ENCODE results near the gene GAL3ST3. TPM values are rescaled to one million over a fixed set of nuclear protein-coding genes. Genes with fewer than 3 reads are reported as not detected.

Gene GAL3ST3
- total RNA-seq, 1 donor from 2014 or later: 1.8 TPM

DNA sequence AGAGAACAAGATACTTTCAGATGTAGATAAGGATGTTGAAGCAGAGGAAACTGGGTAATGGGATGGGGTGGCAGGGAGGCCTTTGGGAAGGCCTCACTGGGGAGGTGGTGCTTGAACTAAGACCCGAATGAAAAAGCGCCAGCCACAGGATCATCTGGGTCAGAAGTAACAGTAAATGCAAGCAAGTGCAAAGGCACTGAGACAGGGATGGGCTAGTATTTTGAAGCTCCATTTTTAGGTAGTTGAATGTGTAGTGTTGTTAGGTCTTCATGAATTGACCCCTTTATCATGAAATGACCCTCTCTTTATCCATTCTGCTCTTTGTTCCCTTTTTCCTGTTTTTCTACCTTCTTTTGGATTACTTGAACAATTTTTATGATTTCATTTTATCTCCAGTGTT is 14.9 kb upstream of the GAL3ST3 start:
- DNase-seq (ENCODE audit: low spot score): no peak
- Mint-ChIP-seq H3K9me3 (ENCODE audit: low read depth) (no peaks in the 10 kb centered on the region), H3K27me3 (ENCODE audit: low read depth) (no peaks in the 10 kb centered on the region), H3K36me3 (ENCODE audit: low read depth) (peaks cover 64% of the 10 kb centered on the region), H3K4me3 (ENCODE audit: unreplicated experiment) (no peak overlapping the region), H3K27ac (ENCODE audit: unreplicated experiment) (no peak overlapping the region), H3K4me1 (ENCODE audit: low read depth) (peaks cover 11% of the 10 kb centered on the region)
- TF ChIP-seq, protein P1, sequence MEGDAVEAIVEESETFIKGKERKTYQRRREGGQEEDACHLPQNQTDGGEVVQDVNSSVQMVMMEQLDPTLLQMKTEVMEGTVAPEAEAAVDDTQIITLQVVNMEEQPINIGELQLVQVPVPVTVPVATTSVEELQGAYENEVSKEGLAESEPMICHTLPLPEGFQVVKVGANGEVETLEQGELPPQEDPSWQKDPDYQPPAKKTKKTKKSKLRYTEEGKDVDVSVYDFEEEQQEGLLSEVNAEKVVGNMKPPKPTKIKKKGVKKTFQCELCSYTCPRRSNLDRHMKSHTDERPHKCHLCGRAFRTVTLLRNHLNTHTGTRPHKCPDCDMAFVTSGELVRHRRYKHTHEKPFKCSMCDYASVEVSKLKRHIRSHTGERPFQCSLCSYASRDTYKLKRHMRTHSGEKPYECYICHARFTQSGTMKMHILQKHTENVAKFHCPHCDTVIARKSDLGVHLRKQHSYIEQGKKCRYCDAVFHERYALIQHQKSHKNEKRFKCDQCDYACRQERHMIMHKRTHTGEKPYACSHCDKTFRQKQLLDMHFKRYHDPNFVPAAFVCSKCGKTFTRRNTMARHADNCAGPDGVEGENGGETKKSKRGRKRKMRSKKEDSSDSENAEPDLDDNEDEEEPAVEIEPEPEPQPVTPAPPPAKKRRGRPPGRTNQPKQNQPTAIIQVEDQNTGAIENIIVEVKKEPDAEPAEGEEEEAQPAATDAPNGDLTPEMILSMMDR (IDR thresholded peaks at IDR 0.05): no peak

- DNase-seq (ENCODE audit: low spot score): no peak
- TF ChIP-seq, protein P1 (IDR thresholded peaks at IDR 0.05): no peak
- Mint-ChIP-seq H3K36me3 (ENCODE audit: low read depth) (peaks cover 63% of the 10 kb centered on the region), H3K27ac (ENCODE audit: unreplicated experiment) (peak overlapping the region; percentile 46), H3K9me3 (ENCODE audit: low read depth) (no peaks in the 10 kb centered on the region), H3K4me1 (ENCODE audit: low read depth) (no peaks in the 10 kb centered on the region), H3K4me3 (ENCODE audit: unreplicated experiment) (no peak overlapping the region), H3K27me3 (ENCODE audit: low read depth) (no peaks in the 10 kb centered on the region)
Observed at GRCh38 chr11:66062408-66062807, 13.4 kb upstream of the GAL3ST3 start.

GRCh38 chr11:66061268-66061667 is 12.3 kb upstream of the GAL3ST3 start:
- peak overlapping the region; percentile 70 for H3K27ac Mint-ChIP-seq (ENCODE audit: unreplicated experiment)
- no peak overlapping the region for H3K4me3 Mint-ChIP-seq (ENCODE audit: unreplicated experiment)
- TF ChIP-seq, protein P1 (IDR thresholded peaks at IDR 0.05): no peak
- no peak for DNase-seq (ENCODE audit: low spot score)
- no peaks in the 10 kb centered on the region for H3K4me1 Mint-ChIP-seq (ENCODE audit: low read depth)
- no peaks in the 10 kb centered on the region for H3K9me3 Mint-ChIP-seq (ENCODE audit: low read depth)
- peaks cover 59% of the 10 kb centered on the region for H3K36me3 Mint-ChIP-seq (ENCODE audit: low read depth)
- H3K27me3 Mint-ChIP-seq (ENCODE audit: low read depth): no peaks in the 10 kb centered on the region

DNA sequence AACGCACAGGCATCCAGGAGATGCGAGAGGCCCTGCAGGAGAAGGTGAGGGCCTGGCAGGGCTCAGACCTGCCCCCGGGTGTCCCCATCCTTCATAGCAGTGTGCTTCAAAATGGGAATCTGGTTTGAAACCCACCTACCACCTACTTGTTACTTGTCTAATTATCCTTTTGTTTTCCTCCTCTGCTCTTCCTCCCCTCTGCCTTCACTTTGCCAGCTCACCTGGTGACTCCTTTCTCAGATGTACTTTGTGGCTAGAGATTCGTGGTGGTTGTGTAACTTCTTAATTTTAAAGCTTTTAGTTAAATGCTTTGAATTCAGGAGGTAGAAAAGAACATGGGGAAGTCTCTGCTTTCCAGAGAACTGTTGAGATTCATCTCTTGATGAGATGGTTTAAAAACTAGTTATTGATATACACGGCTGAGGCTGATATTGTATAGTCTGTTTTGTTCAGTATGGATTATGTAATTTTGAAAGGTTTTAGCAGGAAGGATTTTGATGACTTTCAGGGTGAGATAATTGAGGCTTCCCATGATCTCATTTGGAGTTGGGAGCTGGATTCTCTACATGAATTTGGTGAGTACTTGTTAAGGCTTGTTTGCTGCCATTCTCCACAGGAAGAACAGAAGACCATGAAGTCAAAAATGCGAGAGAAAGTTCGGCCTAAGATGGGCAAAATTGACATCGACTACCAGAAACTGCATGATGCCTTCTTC is 11.2 kb upstream of the GAL3ST3 start:
- H3K9me3 Mint-ChIP-seq (ENCODE audit: low read depth): no peaks in the 10 kb centered on the region
- no peak for DNase-seq (ENCODE audit: low spot score)
- H3K27ac Mint-ChIP-seq (ENCODE audit: unreplicated experiment): peak overlapping the region; percentile 8
- H3K27me3 Mint-ChIP-seq (ENCODE audit: low read depth): no peaks in the 10 kb centered on the region
- H3K36me3 Mint-ChIP-seq (ENCODE audit: low read depth): peaks cover 57% of the 10 kb centered on the region
- H3K4me3 Mint-ChIP-seq (ENCODE audit: unreplicated experiment): no peak overlapping the region
- no peaks in the 10 kb centered on the region for H3K4me1 Mint-ChIP-seq (ENCODE audit: low read depth)
- TF ChIP-seq, protein P1 (IDR thresholded peaks at IDR 0.05): no peak

GRCh38 chr11:66056501-66056900 is 7.5 kb upstream of the GAL3ST3 start:
- Mint-ChIP-seq H3K27me3 (ENCODE audit: low read depth) (no peaks in the 10 kb centered on the region), H3K36me3 (ENCODE audit: low read depth) (peaks cover 42% of the 10 kb centered on the region), H3K4me1 (ENCODE audit: low read depth) (peaks cover 21% of the 10 kb centered on the region), H3K4me3 (ENCODE audit: unreplicated experiment) (no peak overlapping the region), H3K27ac (ENCODE audit: unreplicated experiment) (no peak overlapping the region), H3K9me3 (ENCODE audit: low read depth) (no peaks in the 10 kb centered on the region)
- TF ChIP-seq, protein P1 (IDR thresholded peaks at IDR 0.05): no peak
- DNase-seq (ENCODE audit: low spot score): peak; percentile 47

Data from chondrocyte (in vitro differentiated cells).